Skeletal muscle satellite cell (primary cell): ENCODE data around the gene SRSF10.
A peak's percentile ranks its signal among the peaks of the same experiment; 100 is the strongest.
"Not testable (repeated sequence)": the region's sequence is repeated elsewhere in the genome, so short reads cannot be mapped to it uniquely, and the experiment has no call there.

Experiments
- H3K27me3 ChIP-seq: 2 replicates; pipeline ENCODE4 v1.7.0; 2013; ENCODE audit warnings: low read length; ENCODE audit not compliant: control insufficient read depth, insufficient read depth
- H3K36me3 ChIP-seq: 2 replicates; pipeline ENCODE4 v1.7.0; 2013; ENCODE audit warnings: mild to moderate bottlenecking, control low read depth, low read length; ENCODE audit not compliant: insufficient read depth
- H3K4me1 ChIP-seq: 2 replicates; pipeline ENCODE4 v1.7.0; 2013; ENCODE audit warnings: low read length; ENCODE audit not compliant: control insufficient read depth, insufficient read depth
- H3K4me2 ChIP-seq: 2 replicates; pipeline ENCODE4 v1.7.0; 2013; ENCODE audit warnings: mild to moderate bottlenecking, low read length
- H3K4me3 ChIP-seq: 2 replicates; pipeline ENCODE4 v1.7.0; 2013; ENCODE audit warnings: low read length
- H3K9ac ChIP-seq: 2 replicates; pipeline ENCODE4 v1.7.0; 2013; ENCODE audit warnings: mild to moderate bottlenecking, low read depth, low read length, moderate library complexity
- H3K9me3 ChIP-seq: replicated peaks from 2 replicates; pipeline ENCODE4 v1.7.0; 2013; ENCODE audit warnings: mild to moderate bottlenecking, control low read depth, low read length

Gene SRSF10

DNA sequence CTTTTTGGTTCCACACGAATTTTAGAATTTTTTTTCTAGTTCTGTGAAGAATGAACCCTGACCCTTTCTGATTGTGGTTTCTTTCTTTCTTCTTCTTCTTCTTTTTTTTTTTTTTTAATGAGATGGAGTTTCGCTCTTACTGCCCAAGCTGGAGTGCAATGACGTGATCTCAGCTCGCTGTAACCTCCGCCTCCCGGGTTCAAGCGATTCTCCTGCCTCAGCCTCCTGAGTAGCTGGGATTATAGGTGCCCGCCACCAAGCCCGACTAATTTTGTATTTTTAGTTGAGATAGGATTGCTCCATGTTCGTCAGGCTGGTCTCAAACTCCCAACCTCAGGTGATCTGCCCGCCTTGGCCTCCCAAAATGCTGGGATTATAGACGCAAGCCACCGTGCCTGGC, 11.9 kb upstream of the SRSF10 start:
- not testable (repeated sequence) for H3K9ac ChIP-seq, H3K36me3 ChIP-seq, H3K9me3 ChIP-seq, H3K27me3 ChIP-seq, H3K4me1 ChIP-seq, H3K4me2 ChIP-seq, H3K4me3 ChIP-seq

DNA sequence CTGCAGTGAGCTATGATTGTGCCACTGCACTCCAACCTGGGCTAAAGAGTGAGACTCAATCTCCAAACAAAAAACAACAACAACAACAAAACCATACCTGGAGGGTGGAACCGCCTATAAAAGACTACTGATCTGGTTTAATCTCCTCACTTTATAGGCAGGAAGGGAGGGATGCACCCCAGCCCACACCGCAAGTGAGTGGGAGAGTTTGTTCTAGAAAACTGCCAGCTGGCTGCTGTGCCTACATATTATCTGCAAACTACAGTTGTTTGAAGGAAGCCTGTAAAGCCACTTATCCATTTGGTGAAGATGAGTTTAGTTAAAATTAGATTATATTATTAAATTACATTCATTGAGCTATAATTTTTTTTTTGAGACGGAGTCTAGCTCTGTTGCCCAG, 9.1 kb upstream of the SRSF10 start:
- no peak overlapping the region for H3K4me3 ChIP-seq
- no peaks in the 10 kb centered on the region for H3K9me3 ChIP-seq
- peaks cover 12% of the 10 kb centered on the region for H3K4me1 ChIP-seq
- H3K4me2 ChIP-seq = no peak overlapping the region
- no peak overlapping the region for H3K9ac ChIP-seq
- no peaks in the 10 kb centered on the region for H3K27me3 ChIP-seq
- no peaks in the 10 kb centered on the region for H3K36me3 ChIP-seq

DNA sequence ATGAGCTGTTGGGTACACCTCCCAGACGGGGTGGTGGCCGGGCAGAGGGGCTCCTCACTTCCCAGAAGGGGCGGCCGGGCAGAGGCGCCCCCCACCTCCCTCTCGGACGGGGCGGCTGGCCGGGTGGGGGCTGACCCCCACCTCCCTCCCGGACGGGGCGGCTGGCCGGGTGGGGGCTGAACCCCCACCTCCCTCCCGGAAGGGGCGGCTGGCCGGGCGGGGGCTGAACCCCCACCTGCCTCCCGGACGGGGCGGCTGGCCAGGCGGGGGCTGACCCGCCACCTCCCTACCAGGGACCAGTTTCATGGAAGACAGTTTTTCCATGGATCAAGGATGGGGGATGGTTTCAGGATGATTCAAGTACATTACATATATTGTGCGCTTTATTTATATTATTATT, 6.9 kb upstream of the SRSF10 start:
- H3K9ac ChIP-seq, H3K4me2 ChIP-seq, H3K4me3 ChIP-seq, H3K27me3 ChIP-seq, H3K9me3 ChIP-seq, H3K36me3 ChIP-seq: not testable (repeated sequence)
- H3K4me1 ChIP-seq = peaks cover 16% of the 10 kb centered on the region

DNA sequence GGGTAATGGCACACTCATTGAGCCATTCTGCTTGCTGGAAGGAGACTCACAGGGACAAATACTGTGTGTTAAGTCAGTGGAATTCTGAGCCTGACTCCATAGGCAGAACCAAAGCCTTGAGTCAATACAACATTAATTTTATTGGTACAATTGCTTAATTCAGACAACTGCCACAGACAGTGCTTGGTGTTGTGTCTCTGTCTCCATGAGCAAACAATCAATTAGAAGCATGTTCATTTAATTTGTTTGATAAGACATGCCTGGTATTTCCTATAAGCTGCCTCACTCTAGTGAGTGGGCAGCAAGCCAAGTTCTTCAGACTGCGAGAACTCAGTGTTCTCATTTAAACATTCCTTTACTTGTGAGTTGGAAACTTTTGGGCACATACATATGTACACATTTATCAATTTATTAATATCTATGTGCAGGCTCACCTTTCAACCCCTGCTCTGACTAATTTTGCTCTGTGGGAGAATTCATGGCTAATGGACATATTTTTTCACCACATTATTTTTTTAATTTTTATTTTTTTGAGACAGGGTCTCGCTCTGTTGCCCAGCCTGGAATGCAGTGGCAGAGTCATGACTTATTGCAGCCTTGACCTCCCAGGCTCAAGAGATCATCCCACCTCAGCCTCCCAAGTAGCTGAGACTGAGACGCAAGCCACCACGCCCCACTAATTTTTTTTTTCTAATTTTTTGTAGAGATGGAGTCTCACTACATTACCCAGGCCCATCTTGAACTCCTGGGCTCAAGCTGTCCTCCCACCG, 4.5 kb upstream of the SRSF10 start:
- Histone ChIP-seq H3K4me2 (peak overlapping the region; percentile 30), H3K4me3 (no peak overlapping the region), H3K36me3 (no peaks in the 10 kb centered on the region), H3K9ac (peak overlapping the region; percentile 4), H3K27me3 (no peaks in the 10 kb centered on the region), H3K9me3 (no peaks in the 10 kb centered on the region), H3K4me1 (peaks cover 22% of the 10 kb centered on the region)

DNA sequence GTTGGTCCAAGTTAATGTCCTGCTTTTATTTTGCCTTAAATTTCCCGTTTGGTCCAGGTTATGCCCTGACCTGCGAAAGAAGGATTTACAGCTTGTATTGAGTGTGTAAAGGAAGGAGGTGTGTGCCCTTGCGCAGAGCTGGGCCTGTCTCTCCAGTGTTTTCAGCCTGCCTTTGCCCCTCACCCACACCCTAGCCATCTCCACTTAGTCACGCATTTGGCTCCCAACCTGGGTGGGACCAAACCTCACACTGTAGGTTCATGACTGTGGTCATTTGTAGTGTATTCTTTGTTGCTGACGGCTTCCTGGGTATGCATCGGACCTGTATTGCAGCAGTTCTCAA, 572 bp upstream of the SRSF10 start:
- no peaks in the 10 kb centered on the region for H3K27me3 ChIP-seq
- H3K9ac ChIP-seq = peak overlapping the region; percentile 100
- peaks cover 47% of the 10 kb centered on the region for H3K4me1 ChIP-seq

DNA sequence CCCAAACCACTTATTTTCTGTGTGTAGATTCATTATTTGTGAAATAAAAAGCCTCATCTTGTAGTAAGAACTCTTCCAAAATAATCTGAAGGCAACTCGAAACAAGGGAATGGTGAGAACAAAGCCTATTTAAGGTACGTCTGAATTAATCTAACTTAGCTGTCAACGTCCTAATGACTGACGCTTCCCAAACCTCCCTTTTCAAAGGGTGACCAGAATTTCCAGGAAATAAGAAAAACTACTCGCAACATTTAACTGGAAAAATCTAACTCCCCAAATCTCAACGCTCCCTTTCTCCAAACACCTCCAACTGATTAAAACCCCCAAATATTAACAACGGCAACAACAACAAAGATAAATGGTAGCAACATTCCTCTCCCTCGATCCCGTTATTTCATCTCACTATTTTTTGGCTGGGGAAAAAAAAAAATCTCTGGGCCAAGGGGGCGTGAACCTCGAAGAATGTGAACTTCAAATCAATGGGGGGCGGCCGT, 693 bp downstream of the SRSF10 start:
- Histone ChIP-seq H3K4me2 (peak overlapping the region; percentile 80), H3K27me3 (no peaks in the 10 kb centered on the region), H3K9ac (peak overlapping the region; percentile 100), H3K4me1 (peaks cover 43% of the 10 kb centered on the region), H3K36me3 (peaks cover 20% of the 10 kb centered on the region), H3K9me3 (no peaks in the 10 kb centered on the region), H3K4me3 (peak overlapping the region; percentile 97)

More for the DNA sequence above, 572 bp upstream of the SRSF10 start:
- Histone ChIP-seq H3K4me2 (peak overlapping the region; percentile 84), H3K36me3 (peaks cover 15% of the 10 kb centered on the region), H3K4me3 (peak overlapping the region; percentile 97), H3K9me3 (no peaks in the 10 kb centered on the region)

DNA sequence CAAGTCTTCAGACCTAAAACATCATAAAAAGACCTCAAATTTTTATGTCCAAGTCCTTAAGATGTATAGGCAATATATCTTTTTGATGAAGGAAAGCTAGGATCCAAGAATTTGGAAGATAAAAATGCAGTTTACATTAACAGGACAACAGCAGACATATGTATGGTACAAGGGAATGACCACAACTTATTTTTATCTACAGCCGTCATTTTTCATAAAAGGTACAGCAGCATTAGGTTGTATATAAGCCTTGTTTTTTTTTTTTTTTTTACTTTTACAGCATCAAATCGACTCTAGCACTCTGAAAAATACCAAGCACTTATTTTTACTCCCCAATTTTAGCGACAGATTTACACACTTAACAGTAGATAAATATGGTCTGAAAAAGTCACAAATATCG, 1.3 kb downstream of the SRSF10 start:
- H3K9me3 ChIP-seq = no peaks in the 10 kb centered on the region
- no peaks in the 10 kb centered on the region for H3K27me3 ChIP-seq
- H3K9ac ChIP-seq = peak overlapping the region; percentile 100
- peaks cover 37% of the 10 kb centered on the region for H3K4me1 ChIP-seq
- peak overlapping the region; percentile 80 for H3K4me2 ChIP-seq
- H3K4me3 ChIP-seq = peak overlapping the region; percentile 97
- H3K36me3 ChIP-seq = peaks cover 20% of the 10 kb centered on the region

DNA sequence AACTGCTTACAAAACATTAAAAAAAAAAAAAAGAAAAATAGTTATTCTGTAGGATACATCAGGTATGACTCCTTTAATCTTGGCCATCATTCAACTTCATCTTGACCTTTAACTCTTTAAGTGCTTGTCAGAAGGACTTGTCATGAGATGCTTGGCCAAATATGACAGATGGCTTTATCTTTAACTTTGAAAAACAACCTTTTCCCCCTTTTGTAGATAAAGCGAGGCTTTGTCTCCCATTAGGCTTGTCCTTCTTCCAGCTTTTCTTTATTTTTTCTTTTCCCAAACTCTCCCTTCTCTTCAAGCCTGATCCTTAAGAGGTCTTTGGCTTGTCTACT, 2.3 kb downstream of the SRSF10 start:
- Histone ChIP-seq H3K4me3 (peak overlapping the region; percentile 97), H3K27me3 (no peaks in the 10 kb centered on the region), H3K4me1 (peaks cover 37% of the 10 kb centered on the region), H3K36me3 (peaks cover 29% of the 10 kb centered on the region), H3K9me3 (no peaks in the 10 kb centered on the region), H3K9ac (no peak overlapping the region), H3K4me2 (peak overlapping the region; percentile 80)

DNA sequence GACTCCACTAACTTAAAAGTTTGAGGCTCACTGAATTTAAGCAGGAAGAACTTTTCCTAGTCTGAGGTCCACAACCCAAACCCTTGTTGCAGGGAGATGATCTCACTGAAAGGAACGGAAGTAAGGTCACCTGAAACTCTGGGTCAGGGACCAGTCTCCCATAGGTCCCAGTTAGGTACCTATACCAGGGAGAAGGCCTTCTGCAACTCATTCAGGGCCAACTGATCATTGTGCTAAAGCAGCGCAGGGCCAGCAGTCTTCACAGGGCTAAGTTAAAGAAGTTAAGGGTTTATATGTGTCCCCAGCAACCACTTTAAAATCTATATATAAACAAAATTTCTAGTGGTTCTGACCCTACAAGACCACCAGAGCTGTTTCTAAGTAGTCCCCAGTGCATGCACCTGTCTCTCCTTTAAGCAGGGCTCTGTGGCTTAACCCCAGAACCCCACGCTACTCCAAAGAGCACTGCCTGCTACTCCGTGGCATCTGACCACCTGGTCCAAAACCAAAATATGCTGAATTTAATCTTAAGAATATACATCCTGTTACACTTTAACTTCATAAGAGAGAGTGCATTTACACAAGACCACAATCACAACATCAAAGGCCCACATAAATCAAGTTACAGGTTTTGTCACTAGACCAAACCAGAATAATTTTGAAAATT, 2.8 kb downstream of the SRSF10 start:
- H3K9ac ChIP-seq = no peak overlapping the region

DNA sequence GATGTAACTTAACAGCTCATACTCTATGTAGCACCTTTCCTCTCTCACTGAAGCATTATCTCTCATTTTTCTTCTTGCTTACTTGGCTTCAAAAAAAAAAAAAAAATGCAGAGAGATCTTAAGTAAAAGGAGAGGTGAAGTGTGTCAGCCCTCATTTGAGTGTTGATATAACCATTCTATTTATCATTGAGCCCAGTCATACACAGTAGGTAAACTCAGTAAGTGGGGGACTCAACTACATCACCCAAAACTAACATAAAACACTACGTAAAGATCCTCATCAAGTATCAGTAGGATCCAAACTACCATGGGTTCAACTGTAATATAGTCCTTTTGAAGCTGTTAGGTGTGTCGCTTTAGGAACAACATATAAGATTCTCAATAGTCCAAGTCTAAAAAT, 12.3 kb downstream of the SRSF10 start:
- H3K36me3 ChIP-seq = peaks cover 71% of the 10 kb centered on the region
- H3K27me3 ChIP-seq = no peaks in the 10 kb centered on the region
- H3K9ac ChIP-seq = no peak overlapping the region
- no peaks in the 10 kb centered on the region for H3K4me1 ChIP-seq
- H3K4me2 ChIP-seq = no peak overlapping the region
- H3K9me3 ChIP-seq = no peaks in the 10 kb centered on the region
- H3K4me3 ChIP-seq = no peak overlapping the region

More for the DNA sequence above, 2.8 kb downstream of the SRSF10 start:
- Histone ChIP-seq H3K9me3 (no peaks in the 10 kb centered on the region), H3K4me3 (peak overlapping the region; percentile 97), H3K4me2 (peak overlapping the region; percentile 80), H3K36me3 (peaks cover 29% of the 10 kb centered on the region), H3K4me1 (peaks cover 37% of the 10 kb centered on the region), H3K27me3 (no peaks in the 10 kb centered on the region)

DNA sequence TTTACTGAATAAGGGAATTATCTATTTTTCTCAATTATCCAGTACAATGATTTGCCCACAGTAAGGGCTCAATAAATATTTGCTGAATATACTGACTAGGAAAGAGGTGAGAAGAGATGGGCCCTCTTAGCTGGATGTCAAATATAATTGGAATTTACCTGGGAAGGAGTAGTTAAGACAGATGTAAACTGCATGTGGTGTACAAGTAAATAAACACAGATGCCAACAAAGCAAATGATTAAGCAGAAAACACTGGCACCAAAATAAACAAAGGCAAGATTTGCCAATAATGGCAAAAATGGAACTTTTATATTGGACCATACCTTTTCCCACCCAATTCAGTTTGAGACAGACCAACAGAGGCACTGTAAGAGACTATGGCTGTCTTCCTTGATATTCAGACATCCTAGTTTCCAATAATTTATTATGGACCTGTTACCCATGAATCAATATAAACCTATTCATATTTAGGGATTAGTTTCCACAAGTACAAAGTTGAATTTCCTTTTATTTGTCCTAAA, 13.1 kb downstream of the SRSF10 start:
- Histone ChIP-seq H3K36me3 (peaks cover 70% of the 10 kb centered on the region), H3K4me1 (no peaks in the 10 kb centered on the region), H3K9ac (no peak overlapping the region)

More for the DNA sequence above, 13.1 kb downstream of the SRSF10 start:
- Histone ChIP-seq H3K27me3 (no peaks in the 10 kb centered on the region), H3K4me2 (no peak overlapping the region), H3K4me3 (no peak overlapping the region), H3K9me3 (no peaks in the 10 kb centered on the region)
